ENCODE data around the gene FFAR4. TPM values are rescaled to one million over a fixed set of nuclear protein-coding genes. Genes with fewer than 3 reads are reported as not detected.
"Not testable (repeated sequence)": the region's sequence is repeated elsewhere in the genome, so short reads cannot be mapped to it uniquely, and the experiment has no call there.

The FFAR4 gene
- total RNA-seq = 10 to 100 TPM; 44.2 to 48.2 TPM

DNA sequence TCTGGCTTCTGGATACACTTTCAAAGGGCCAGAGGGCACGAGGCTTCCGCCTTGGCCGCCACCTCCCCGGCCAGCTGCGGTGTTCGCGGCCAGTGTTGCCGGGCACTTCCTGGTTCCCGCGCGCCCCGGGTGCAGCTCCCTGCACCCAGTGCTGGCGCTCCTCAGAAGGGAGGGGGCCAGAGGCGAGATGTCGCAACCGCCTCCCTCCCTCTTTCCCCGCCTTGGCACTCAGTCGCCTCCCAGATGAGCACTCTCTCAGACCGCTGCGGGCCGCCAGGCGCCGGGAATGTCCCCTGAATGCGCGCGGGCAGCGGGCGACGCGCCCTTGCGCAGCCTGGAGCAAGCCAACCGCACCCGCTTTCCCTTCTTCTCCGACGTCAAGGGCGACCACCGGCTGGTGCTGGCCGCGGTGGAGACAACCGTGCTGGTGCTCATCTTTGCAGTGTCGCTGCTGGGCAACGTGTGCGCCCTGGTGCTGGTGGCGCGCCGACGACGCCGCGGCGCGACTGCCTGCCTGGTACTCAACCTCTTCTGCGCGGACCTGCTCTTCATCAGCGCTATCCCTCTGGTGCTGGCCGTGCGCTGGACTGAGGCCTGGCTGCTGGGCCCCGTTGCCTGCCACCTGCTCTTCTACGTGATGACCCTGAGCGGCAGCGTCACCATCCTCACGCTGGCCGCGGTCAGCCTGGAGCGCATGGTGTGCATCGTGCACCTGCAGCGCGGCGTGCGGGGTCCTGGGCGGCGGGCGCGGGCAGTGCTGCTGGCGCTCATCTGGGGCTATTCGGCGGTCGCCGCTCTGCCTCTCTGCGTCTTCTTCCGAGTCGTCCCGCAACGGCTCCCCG lies at the start of gene FFAR4:
FFAR4 (plus strand) TSS at position 231 of the 842 bp plus-strand sequence; CDS start at position 287, 56 bp downstream.
- no peaks in the 10 kb centered on the region for H3K4me1 ChIP-seq
- H3K4me3 ChIP-seq = peak within 1 kb of the TSS; percentile 37
- no peaks in the 10 kb centered on the region for H3K27me3 ChIP-seq
- H3K9ac ChIP-seq (ENCODE audit: low read depth in 2 of 2, low read length in 2 of 2) = peak within 1 kb of the TSS; percentile 37 to 51
- DNase-seq = peak; percentile 75
- no peaks in the 10 kb centered on the region for H3K36me3 ChIP-seq
- H3K27ac ChIP-seq = peak within 1 kb of the TSS; percentile 42
- TF ChIP-seq, protein P1, sequence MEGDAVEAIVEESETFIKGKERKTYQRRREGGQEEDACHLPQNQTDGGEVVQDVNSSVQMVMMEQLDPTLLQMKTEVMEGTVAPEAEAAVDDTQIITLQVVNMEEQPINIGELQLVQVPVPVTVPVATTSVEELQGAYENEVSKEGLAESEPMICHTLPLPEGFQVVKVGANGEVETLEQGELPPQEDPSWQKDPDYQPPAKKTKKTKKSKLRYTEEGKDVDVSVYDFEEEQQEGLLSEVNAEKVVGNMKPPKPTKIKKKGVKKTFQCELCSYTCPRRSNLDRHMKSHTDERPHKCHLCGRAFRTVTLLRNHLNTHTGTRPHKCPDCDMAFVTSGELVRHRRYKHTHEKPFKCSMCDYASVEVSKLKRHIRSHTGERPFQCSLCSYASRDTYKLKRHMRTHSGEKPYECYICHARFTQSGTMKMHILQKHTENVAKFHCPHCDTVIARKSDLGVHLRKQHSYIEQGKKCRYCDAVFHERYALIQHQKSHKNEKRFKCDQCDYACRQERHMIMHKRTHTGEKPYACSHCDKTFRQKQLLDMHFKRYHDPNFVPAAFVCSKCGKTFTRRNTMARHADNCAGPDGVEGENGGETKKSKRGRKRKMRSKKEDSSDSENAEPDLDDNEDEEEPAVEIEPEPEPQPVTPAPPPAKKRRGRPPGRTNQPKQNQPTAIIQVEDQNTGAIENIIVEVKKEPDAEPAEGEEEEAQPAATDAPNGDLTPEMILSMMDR (IDR thresholded peaks at IDR 0.05) = no peak
- intact Hi-C loops (cut with DNase I) = no loop called here
- no peaks in the 10 kb centered on the region for H3K9me3 ChIP-seq

DNA sequence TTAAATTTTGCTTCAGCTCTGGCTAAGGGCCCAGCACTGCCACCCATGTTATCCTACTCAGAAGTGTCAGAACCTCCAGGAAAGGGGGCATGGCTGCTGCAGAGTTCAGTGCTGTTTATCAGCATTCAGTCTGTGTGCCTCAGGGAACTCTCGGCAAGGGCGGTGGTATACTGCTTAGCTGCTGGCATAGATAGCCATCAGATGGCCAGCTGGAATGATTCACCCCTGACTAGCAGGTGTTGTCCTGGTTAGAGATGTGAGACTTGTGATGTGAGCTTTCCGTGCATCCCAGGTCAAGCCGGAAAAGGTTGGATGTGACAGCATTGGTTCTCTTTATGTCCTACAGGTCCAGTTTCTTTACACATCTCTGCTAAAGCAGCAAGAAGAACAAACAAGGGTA lies 47.9 kb upstream of the FFAR4 start:
- DNase-seq = no peak
- Histone ChIP-seq H3K4me3 (no peak overlapping the region), H3K4me1 (no peaks in the 10 kb centered on the region), H3K9me3 (no peaks in the 10 kb centered on the region), H3K36me3 (no peaks in the 10 kb centered on the region), H3K27ac (no peak overlapping the region), H3K27me3 (no peaks in the 10 kb centered on the region), H3K9ac (ENCODE audit: low read depth in 2 of 2, low read length in 2 of 2) (no peak overlapping the region)
- TF ChIP-seq, protein P1 (IDR thresholded peaks at IDR 0.05) = no peak
- intact Hi-C loops (cut with DNase I) = no loop called here

DNA sequence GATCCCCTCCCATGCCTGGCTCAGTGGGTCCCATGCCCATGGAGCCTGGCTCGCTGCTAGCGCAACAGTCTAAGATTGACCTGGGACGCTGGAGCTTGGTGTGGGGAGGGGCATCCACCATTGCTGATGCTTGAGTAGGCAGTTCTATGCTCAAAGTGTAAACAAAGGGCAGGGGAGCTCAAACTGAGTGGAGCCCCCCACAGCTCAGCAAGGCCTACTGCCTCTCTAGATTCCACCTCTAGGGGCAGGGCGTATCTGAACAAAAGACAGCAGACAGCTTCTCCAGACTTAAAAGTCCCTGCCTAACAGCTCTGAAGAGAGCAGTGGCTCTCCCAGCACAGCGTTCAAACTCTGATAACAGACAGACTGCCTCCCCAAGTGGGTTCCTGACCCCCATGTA lies 31.2 kb upstream of the FFAR4 start:
- no peaks in the 10 kb centered on the region for H3K27me3 ChIP-seq
- no peaks in the 10 kb centered on the region for H3K36me3 ChIP-seq
- TF ChIP-seq, protein P1 (IDR thresholded peaks at IDR 0.05) = no peak
- H3K9me3 ChIP-seq = no peaks in the 10 kb centered on the region
- H3K27ac ChIP-seq = no peak overlapping the region
- no peaks in the 10 kb centered on the region for H3K4me1 ChIP-seq
- no peak overlapping the region for H3K9ac ChIP-seq (ENCODE audit: low read depth in 2 of 2, low read length in 2 of 2)
- no peak overlapping the region for H3K4me3 ChIP-seq
- intact Hi-C loops (cut with DNase I) = no loop called here
- DNase-seq = no peak

DNA sequence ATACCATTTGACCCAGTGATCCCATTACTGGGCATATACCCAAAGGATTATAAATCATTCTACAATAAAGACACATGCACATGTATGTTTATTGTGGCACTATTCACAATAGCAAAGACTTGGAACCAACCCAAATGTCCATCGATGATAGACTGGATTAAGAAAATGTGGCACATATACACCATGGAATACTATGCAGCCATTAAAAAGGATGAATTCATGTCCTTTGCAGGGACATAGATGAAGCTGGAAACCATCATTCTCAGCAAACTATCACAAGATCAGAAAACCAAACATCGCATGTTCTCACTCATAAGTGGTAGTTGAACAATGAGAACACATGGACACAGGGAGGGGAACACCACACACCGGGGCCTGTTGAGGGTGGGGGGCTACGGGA lies 25.6 kb upstream of the FFAR4 start:
- not testable (repeated sequence) for DNase-seq; H3K27me3 ChIP-seq; H3K27ac ChIP-seq; H3K9ac ChIP-seq (ENCODE audit: low read depth in 2 of 2, low read length in 2 of 2); H3K4me3 ChIP-seq; H3K4me1 ChIP-seq; H3K36me3 ChIP-seq; H3K9me3 ChIP-seq
- intact Hi-C loops (cut with DNase I) = loop anchor here (5.0 kb wide), 1 partner anchor 136 kb away; no protein-coding TSS in a partner anchor

DNA sequence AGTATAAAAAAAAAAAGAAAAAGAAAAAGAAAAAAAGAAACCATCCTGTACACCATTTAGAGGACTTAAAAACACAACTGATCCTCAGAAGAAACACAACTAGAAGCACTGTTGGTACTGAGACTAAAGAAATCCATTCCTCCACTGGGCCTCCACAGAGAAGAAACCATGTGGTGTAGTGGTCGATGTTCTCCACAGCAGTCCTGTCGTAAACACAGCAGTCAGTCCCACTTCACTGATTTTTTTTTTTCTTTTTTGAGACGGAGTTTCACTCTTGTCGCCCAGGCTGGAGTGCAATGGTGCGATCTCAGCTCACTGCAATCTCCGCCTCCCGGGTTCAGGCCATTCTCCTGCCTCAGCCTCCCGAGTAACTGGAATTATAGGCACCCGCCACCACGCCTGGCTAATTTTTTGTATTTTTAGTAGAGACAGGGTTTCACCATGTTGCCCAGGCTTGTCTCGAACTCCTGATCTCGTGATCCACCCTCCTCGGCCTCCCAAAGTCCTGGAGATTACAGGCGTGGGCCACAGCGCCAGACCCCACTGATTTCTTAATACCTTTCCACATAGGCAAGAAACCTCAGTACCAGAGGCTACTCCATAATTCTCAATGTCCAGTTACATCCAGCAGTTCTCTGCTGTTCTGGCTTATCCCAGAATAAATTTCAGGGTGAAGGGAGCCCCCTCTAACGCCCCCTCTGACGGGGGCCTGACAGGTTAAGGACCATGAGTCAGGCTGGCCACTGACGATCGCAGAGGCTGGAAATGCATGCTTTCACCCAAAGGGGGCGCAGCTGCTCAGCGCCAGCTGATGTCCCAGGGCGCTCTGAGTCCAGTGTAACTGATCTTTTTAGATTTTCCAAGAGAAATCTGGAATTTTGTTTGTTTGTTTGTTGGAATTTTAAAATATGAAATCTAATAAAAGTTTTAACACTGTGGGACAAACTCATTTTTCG lies 24.8 kb upstream of the FFAR4 start:
- Histone ChIP-seq H3K36me3 (no peaks in the 10 kb centered on the region), H3K4me1 (no peaks in the 10 kb centered on the region), H3K27ac (peak overlapping the region; percentile 56), H3K9me3 (no peaks in the 10 kb centered on the region), H3K9ac (ENCODE audit: low read depth in 2 of 2, low read length in 2 of 2) (peak overlapping the region in 1 of 2 donors; percentile 61), H3K27me3 (no peaks in the 10 kb centered on the region), H3K4me3 (no peak overlapping the region)
- TF ChIP-seq, protein P1 (IDR thresholded peaks at IDR 0.05) = peak; percentile 91
- intact Hi-C loops (cut with DNase I) = loop anchor here (5.0 kb wide), 1 partner anchor 136 kb away; no protein-coding TSS in a partner anchor
- peak; percentile 75 for DNase-seq

Data from colonic mucosa (tissue), 4 donors.